ENCODE data around the gene FAM120A. TPM values are rescaled to one million over a fixed set of nuclear protein-coding genes. Genes with fewer than 3 reads are reported as not detected.

The FAM120A gene
- total and polyA plus RNA-seq, 9 of the 15 experiments (the other 6 are each of a cell fraction or from before 2014, with no cell fraction given): 8.7 to 71.0 (median 42.2) TPM

DNA sequence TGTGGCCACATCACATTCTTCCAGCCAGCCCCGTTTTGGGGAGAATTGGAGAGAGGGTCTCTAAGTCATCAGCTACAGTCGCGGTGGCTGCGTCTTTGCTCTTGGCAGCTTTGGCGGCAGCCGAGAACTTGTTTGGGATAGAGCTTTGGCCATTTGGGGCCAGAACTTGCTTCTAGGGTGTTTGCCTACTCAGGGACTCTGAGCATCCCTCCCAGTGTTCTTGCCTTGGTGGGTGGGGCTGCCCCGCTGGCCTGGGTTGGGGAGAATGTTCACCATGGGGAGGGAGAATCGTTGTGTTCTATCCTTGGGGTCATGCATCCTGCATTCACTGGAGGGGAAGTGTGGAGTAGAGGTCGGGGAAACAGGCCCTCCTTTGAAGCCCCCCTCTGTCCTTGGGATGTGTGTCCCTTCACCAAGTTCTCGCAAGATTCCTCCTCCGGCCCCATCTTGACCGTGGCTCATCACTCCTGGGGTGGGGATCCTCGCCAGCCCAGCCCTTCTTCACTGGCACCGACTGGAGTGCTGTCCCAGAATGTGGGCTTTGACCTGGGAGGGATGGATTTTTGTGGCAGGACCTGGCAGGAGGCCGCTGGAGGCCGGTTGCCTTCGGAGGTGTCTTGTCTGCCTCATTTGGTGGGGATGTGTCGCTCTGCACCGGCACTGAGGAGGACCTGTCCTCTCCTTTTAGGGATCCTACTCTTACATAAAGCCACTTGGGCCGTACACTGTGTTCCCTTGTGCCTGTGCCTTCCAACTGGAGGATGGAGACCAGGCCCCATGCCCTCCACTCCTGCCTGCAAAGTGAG lies 128.4 kb downstream of the FAM120A start:
- ChIA-PET POLR2A (interaction anchor here (0.6 to 1.6 kb wide), 6 partner anchors 10 to 380 kb away, joined by 3 to 6 read pairs (median 6); no protein-coding TSS in a partner anchor), CTCF (ENCODE audit: low intra/inter-chr PET ratio) (no interaction called here)
- Histone ChIP-seq H3K9me3 (replicated peaks; ENCODE audit: control insufficient read depth, insufficient read depth, low read depth, low read length) (no peaks in the 10 kb centered on the region), H3K4me1 (replicated peaks in 1 of 2; ENCODE audit: control insufficient read depth in 2 of 2, insufficient read depth in 2 of 2, low read length in 2 of 2) (peaks cover 21 to 43% of the 10 kb centered on the region in 2 experiments), H3K36me3 (ENCODE audit: control insufficient read depth, insufficient read depth, low read length) (no peaks in the 10 kb centered on the region), H3K27me3 (ENCODE audit: control insufficient read depth in 2 of 2, insufficient read depth in 2 of 2, low read length in 2 of 2) (no peaks in the 10 kb centered on the region), H3K79me2 (ENCODE audit: control insufficient read depth, insufficient read depth, low read length) (peaks cover 53% of the 10 kb centered on the region), H4K20me1 (replicated peaks; ENCODE audit: control insufficient read depth, insufficient read depth, low read length) (peaks cover 9% of the 10 kb centered on the region), H3K9me1 (ENCODE audit: control insufficient read depth, insufficient read depth, low read length) (no peaks in the 10 kb centered on the region), H3K4me3 (no peak overlapping the region), H2AFZ (ENCODE audit: low read depth, low read length) (no peak overlapping the region), H3K27ac (ENCODE audit: extremely low read depth, low read depth, low read length) (no peak overlapping the region), H3K9ac (ENCODE audit: insufficient read depth in 1 of 2, low read depth in 2 of 2, low read length in 2 of 2) (peak overlapping the region in 1 of 2 experiments; percentile 42; a peak in 1 of 4 replicates), H3K4me2 (ENCODE audit: insufficient read depth, low read length) (no peak overlapping the region)
- WGBS (ENCODE audit: insufficient coverage, low coverage, missing lambda C conversion rate): 78% methylated on average over 20 of the region's 20 CpGs
- ATAC-seq: no peak
- intact Hi-C loops (cut with micrococcal nuclease) (loop anchor here (10.0 kb wide), 1 partner anchor 85 kb away; no protein-coding TSS in a partner anchor), in situ Hi-C loops (cut with MboI) (no loop called here)
- DNase-seq (ENCODE audit: extremely low read depth in 1 of 4, low spot score in 3 of 4): no peak
- BruUV-seq (replicated peaks): no TSS peak
- no peak for FAIRE-seq
- TF ChIP-seq DMBX1 (CRISPR knock-in tag; IDR thresholded peaks at IDR 0.05; ENCODE audit: borderline replicate concordance): no peak
- no peak for TF ChIP-seq THRAP3 (IDR thresholded peaks at IDR 0.05; ENCODE audit: borderline replicate concordance)
- TF ChIP-seq LARP7 (IDR thresholded peaks at IDR 0.05): no peak
- TF ChIP-seq RFX5 (IDR thresholded peaks at IDR 0.05; ENCODE audit: low read depth, low read length): no peak
- TF ChIP-seq POLR2G (IDR thresholded peaks at IDR 0.05; ENCODE audit: low read depth, low read length): no peak
- TF ChIP-seq CBX2 (IDR thresholded peaks at IDR 0.05; ENCODE audit: insufficient read depth, low read length, poor library complexity, severe bottlenecking): no peak
- no peak for TF ChIP-seq HDGF (IDR thresholded peaks at IDR 0.05)
- TF ChIP-seq, protein P1, sequence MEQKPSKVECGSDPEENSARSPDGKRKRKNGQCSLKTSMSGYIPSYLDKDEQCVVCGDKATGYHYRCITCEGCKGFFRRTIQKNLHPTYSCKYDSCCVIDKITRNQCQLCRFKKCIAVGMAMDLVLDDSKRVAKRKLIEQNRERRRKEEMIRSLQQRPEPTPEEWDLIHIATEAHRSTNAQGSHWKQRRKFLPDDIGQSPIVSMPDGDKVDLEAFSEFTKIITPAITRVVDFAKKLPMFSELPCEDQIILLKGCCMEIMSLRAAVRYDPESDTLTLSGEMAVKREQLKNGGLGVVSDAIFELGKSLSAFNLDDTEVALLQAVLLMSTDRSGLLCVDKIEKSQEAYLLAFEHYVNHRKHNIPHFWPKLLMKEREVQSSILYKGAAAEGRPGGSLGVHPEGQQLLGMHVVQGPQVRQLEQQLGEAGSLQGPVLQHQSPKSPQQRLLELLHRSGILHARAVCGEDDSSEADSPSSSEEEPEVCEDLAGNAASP (IDR thresholded peaks at IDR 0.05): no peak
- TF ChIP-seq BRF1 (IDR thresholded peaks at IDR 0.05; ENCODE audit: borderline replicate concordance, extremely low read depth, insufficient read length): no peak
- no peak for TF ChIP-seq ZNF830 (CRISPR knock-in tag; IDR thresholded peaks at IDR 0.05)
